Calu3 (cell line): ENCODE results near the gene POLN. TPM values are rescaled to one million over a fixed set of nuclear protein-coding genes. Genes with fewer than 3 reads are reported as not detected.

Experiments used
- BruUV-seq: library from RNA; stranded (reverse); fragments of 400-500 nt; replicated peaks from 2 replicates; lab custom pipeline; 2021; lab: Mats Ljungman, UMichigan
- CTCF ChIA-PET: fragments of 300-600 bp; sonication (Branson Sonifier 250); formaldehyde crosslinking; loops from one replicate; lab custom pipeline; 2022; ENCODE audit warnings: antibody characterized with exemption; lab: Charles Lee
- DNase-seq: peaks from one replicate; pipeline ENCODE4 v3.0.0; 2022
- H3K27ac Mint-ChIP-seq: one replicate; pipeline ENCODE4 v1.8.0; 2022; ENCODE audit warnings: mixed read lengths; ENCODE audit not compliant: unreplicated experiment
- H3K27me3 Mint-ChIP-seq: one replicate; pipeline ENCODE4 v1.8.0; 2022; ENCODE audit warnings: mixed read lengths; ENCODE audit not compliant: unreplicated experiment
- H3K36me3 Mint-ChIP-seq: one replicate; pipeline ENCODE4 v1.8.0; 2022; ENCODE audit warnings: mild to moderate bottlenecking, moderate library complexity, mixed read lengths; ENCODE audit not compliant: insufficient read depth, unreplicated experiment
- H3K4me1 Mint-ChIP-seq: one replicate; pipeline ENCODE4 v1.8.0; 2022; ENCODE audit warnings: mild to moderate bottlenecking, low read depth, mixed read lengths; ENCODE audit not compliant: unreplicated experiment
- H3K4me3 Mint-ChIP-seq: one replicate; pipeline ENCODE4 v1.8.0; 2022; ENCODE audit warnings: mild to moderate bottlenecking, low read depth, moderate library complexity, mixed read lengths; ENCODE audit not compliant: unreplicated experiment
- H3K9me3 Mint-ChIP-seq: one replicate; pipeline ENCODE4 v1.8.0; 2022; ENCODE audit warnings: low read depth, mixed read lengths; ENCODE audit not compliant: unreplicated experiment
- intact Hi-C: fragments of 100-400 bp; cut with micrococcal nuclease; formaldehyde crosslinking; loops from one replicate; pipeline ENCODE4 v1.10.0; 2022; ENCODE audit not compliant: unreplicated experiment
- total RNA-seq: library from RNA; stranded (reverse); gene quantifications from 2 replicates; pipeline ENCODE4 v1.2.3, GENCODE V29; 2022
- TF ChIP-seq, protein P1 (sequence below): fragments of 200-600 bp; IDR thresholded peaks from one replicate; pipeline ENCODE4 v1.8.0; 2022; ENCODE audit warnings: antibody characterized with exemption; ENCODE audit not compliant: unreplicated experiment

POLN gene
- total RNA-seq, 1 experiment from 2014 or later = 4.1 TPM

DNA sequence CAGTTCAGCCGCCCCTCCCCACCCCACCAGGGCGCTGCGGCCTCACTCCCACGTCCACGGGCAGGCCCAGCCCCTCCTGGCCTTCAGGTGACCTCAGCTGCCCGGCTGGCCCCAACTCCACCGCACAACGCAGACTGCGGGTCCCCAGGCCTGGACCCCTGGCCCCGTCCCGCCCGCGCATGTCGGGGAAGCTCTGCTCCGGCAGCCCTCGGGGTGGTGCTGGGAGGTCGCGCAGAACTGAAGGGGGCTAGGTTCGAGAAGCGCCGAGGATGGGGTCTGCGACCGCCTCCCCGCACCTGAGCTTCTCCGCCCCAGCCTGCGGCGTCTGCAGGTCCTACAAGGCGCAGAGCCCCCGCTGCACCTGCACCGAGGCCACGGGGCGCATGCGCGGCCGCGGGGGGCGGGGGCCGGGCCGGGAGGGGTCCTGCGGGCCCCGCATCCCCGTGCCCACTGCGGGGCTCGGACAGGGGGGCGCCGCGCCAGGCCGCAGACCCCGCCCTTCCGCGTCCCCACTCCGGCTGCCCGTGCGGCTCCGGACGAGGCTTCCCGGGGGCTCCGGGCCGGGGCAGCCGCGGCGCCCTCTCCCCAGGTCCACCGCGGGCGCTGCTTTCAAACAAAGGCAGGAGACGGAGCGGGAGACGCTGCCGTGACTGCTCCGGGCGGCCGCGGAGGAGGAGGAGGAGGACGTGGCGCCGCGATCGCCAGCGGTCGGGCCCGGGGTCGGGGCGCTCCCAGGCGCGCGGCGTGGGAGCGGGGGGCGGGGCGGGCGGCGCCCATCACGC, 183.5 kb downstream of the POLN start:
- CTCF ChIA-PET = no interaction called here
- intact Hi-C loops = no loop called here
- no TSS peak for BruUV-seq
- Mint-ChIP-seq H3K9me3 (no peaks in the 10 kb centered on the region), H3K27ac (no peak overlapping the region), H3K4me3 (no peak overlapping the region), H3K27me3 (peaks cover 26% of the 10 kb centered on the region), H3K36me3 (peaks cover 6% of the 10 kb centered on the region), H3K4me1 (no peaks in the 10 kb centered on the region)
- TF ChIP-seq, protein P1, sequence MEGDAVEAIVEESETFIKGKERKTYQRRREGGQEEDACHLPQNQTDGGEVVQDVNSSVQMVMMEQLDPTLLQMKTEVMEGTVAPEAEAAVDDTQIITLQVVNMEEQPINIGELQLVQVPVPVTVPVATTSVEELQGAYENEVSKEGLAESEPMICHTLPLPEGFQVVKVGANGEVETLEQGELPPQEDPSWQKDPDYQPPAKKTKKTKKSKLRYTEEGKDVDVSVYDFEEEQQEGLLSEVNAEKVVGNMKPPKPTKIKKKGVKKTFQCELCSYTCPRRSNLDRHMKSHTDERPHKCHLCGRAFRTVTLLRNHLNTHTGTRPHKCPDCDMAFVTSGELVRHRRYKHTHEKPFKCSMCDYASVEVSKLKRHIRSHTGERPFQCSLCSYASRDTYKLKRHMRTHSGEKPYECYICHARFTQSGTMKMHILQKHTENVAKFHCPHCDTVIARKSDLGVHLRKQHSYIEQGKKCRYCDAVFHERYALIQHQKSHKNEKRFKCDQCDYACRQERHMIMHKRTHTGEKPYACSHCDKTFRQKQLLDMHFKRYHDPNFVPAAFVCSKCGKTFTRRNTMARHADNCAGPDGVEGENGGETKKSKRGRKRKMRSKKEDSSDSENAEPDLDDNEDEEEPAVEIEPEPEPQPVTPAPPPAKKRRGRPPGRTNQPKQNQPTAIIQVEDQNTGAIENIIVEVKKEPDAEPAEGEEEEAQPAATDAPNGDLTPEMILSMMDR = no peak
- no peak for DNase-seq

DNA sequence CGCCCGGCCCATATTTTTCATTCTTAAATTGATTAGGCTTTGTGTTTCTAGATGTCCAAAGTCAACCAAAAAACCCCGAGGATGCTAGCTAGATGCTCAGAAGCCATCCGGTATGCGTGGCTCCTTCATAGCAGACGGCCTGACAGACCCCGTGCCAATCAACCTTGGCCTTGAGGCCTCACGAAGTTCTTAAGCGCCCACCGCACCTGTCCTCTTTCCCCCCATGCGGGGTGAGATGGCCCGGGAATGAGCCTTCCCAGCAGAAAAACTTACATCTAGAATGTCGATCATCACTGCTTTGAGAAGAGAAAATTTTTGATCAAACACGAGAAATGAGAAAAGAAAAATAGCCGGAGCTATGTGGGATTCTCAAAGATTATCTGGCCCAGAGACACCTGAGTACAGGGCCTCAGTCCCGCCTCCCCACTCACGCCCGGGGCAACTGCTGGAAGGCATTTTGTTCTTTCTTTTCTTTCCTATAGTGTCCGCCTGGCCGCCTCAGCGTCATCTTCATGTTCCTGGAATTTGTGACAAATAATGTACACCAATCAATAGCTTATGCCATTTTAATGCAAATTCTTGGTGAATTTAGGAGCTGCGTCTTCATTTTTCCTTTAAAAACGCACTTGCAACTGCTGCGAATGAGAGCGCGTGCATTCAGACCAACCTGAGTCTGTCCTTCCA, 184.4 kb downstream of the POLN start:
- no peak overlapping the region for H3K4me3 Mint-ChIP-seq
- TF ChIP-seq, protein P1 = no peak
- CTCF ChIA-PET = no interaction called here
- no peak overlapping the region for H3K27ac Mint-ChIP-seq
- no peaks in the 10 kb centered on the region for H3K4me1 Mint-ChIP-seq
- DNase-seq = no peak
- H3K9me3 Mint-ChIP-seq = no peaks in the 10 kb centered on the region
- peaks cover 6% of the 10 kb centered on the region for H3K36me3 Mint-ChIP-seq
- intact Hi-C loops = no loop called here
- peaks cover 26% of the 10 kb centered on the region for H3K27me3 Mint-ChIP-seq
- BruUV-seq = no TSS peak

DNA sequence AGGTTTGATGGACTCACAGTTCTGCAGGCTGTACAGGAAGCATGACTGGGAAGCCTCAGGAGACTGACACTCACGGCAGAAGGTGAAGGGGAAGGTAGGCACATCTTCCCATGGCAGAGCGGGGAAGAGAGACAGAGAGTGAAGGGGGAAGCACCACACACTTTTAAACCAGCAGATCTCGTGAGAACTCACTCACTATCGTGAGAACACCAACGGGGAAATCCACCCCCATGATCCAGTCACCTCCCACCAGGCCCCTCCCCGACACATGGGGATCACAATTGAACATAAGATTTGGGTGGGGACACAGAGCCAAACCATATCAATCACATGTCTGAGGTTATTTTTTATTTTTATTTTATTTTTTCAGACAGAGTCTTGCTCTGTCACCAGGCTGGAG, 187.7 kb downstream of the POLN start:
- CTCF ChIA-PET = no interaction called here
- peaks cover 6% of the 10 kb centered on the region for H3K36me3 Mint-ChIP-seq
- H3K27ac Mint-ChIP-seq = no peak overlapping the region
- no TSS peak for BruUV-seq
- H3K9me3 Mint-ChIP-seq = no peaks in the 10 kb centered on the region
- no peaks in the 10 kb centered on the region for H3K4me1 Mint-ChIP-seq
- H3K27me3 Mint-ChIP-seq = peaks cover 26% of the 10 kb centered on the region
- H3K4me3 Mint-ChIP-seq = no peak overlapping the region
- TF ChIP-seq, protein P1 = no peak
- intact Hi-C loops = no loop called here
- no peak for DNase-seq

DNA sequence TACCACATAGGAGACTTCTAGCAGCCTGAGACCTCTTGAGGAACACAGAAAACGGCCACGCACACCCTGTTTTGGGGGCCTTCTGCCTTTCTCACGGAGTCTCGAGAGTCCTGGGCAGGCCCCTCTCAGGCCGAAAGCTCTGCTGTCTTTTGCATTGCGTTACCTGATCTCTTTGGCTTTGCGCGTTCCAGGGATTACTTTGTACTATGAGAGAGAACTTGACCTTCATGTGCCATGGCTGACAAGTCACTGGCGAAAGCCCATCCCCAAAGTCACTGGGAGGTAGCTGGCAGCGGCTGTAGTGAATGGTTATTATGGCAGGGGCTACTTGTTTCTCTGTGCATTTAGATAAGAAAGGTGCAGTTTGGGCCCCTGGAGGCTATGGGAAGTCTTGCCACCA, 190.8 kb downstream of the POLN start:
- TF ChIP-seq, protein P1 = no peak
- DNase-seq = no peak
- no peaks in the 10 kb centered on the region for H3K9me3 Mint-ChIP-seq
- no peak overlapping the region for H3K4me3 Mint-ChIP-seq
- CTCF ChIA-PET = no interaction called here
- intact Hi-C loops = no loop called here
- no peak overlapping the region for H3K27ac Mint-ChIP-seq
- H3K36me3 Mint-ChIP-seq = no peaks in the 10 kb centered on the region
- BruUV-seq = no TSS peak
- H3K27me3 Mint-ChIP-seq = peaks cover 11% of the 10 kb centered on the region
- no peaks in the 10 kb centered on the region for H3K4me1 Mint-ChIP-seq
